ENCODE data around the gene PLCH2. TPM values are rescaled to one million over a fixed set of nuclear protein-coding genes. Genes with fewer than 3 reads are reported as not detected.
A peak's percentile ranks its signal among the peaks of the same experiment; 100 is the strongest.

PLCH2 gene
- total and polyA plus RNA-seq, 4 donors = 0.33 to 1.3 (median 1.0) TPM; not detected in 1

DNA sequence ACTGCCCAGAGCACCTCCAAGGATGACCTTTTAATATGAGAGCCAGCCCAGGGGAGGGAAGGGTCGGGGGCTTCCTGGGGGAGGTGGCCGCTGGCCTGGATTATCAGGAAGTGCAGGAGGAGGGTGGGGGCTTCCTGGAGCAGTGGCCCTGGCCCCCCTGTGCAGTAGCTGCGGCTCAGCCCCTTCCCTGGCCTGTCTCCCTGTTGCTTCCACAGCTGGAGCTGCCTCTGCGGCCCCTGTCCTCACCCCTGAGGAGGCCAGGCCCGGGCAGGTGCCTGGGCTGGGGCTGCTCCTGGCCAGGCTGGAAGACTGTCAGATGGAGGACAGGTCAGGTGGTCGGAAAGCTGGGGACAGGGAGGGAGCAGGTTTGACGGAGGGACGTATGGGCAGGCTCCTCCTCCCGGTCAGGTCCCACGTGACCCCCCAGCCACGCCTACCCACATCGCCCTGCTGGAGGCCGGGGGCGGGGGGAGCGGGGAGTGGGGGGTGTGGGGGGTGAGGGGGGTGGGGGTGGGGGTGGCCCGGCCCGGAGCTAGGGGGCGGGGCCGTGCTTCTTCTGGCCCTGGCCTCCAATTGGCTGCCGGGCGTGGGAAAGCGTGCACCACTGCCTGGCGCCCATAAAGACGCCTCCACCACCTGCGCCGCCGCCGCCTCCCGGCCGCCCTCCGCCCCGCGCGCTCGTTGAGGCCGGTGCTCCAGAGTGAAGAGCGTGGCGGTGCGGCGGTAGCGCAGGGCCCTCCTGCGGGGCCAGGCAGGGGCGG is 69.8 kb downstream of the PLCH2 start:
- Histone ChIP-seq H3K27me3 (ENCODE audit: control insufficient read depth in 4 of 4, insufficient read depth in 4 of 4, low read length in 3 of 4) (no peaks in the 10 kb centered on the region), H3K9me3 (ENCODE audit: control insufficient read depth in 4 of 4, low read length in 3 of 4) (no peaks in the 10 kb centered on the region), H3K9ac (ENCODE audit: low read depth in 1 of 2, low read length in 2 of 2) (peak overlapping the region in 1 of 2 donors; percentile 58), H3K4me1 (ENCODE audit: control insufficient read depth in 4 of 4, insufficient read depth in 4 of 4, low read length in 3 of 4) (peaks cover 13 to 49% (median 29%) of the 10 kb centered on the region in 4 donors), H3K36me3 (ENCODE audit: control insufficient read depth in 4 of 4, insufficient read depth in 3 of 4, low read depth in 1 of 4, low read length in 3 of 4) (no peaks in the 10 kb centered on the region), H3K4me3 (ENCODE audit: low read depth in 1 of 3, low read length in 3 of 3) (peak overlapping the region; percentile 58 to 71 (median 63)), H3K27ac (ENCODE audit: low read depth in 1 of 2, low read length in 2 of 2) (peak overlapping the region; percentile 96 to 99)
- DNase-seq (ENCODE audit: low spot score) = peak; percentile 86
- 2% methylated on average over 43 of the region's 43 CpGs for WGBS
- TF ChIP-seq, protein P1, sequence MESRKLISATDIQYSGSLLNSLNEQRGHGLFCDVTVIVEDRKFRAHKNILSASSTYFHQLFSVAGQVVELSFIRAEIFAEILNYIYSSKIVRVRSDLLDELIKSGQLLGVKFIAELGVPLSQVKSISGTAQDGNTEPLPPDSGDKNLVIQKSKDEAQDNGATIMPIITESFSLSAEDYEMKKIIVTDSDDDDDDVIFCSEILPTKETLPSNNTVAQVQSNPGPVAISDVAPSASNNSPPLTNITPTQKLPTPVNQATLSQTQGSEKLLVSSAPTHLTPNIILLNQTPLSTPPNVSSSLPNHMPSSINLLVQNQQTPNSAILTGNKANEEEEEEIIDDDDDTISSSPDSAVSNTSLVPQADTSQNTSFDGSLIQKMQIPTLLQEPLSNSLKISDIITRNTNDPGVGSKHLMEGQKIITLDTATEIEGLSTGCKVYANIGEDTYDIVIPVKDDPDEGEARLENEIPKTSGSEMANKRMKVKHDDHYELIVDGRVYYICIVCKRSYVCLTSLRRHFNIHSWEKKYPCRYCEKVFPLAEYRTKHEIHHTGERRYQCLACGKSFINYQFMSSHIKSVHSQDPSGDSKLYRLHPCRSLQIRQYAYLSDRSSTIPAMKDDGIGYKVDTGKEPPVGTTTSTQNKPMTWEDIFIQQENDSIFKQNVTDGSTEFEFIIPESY (IDR thresholded peaks at IDR 0.05) = no peak
- TF ChIP-seq TAF1 (conservative IDR thresholded peaks at IDR 0.05) (no peak), JUND (IDR thresholded peaks at IDR 0.05) (no peak), FOXA1 (IDR thresholded peaks at IDR 0.05) (no peak), RAD21 (IDR thresholded peaks at IDR 0.05) (no peak), SP1 (IDR thresholded peaks at IDR 0.05) (no peak), NR2F2 (IDR thresholded peaks at IDR 0.05) (no peak), FOXA2 (IDR thresholded peaks at IDR 0.05) (no peak), YY1 (IDR thresholded peaks at IDR 0.05) (no peak), EGR1 (IDR thresholded peaks at IDR 0.05; ENCODE audit: low read depth in 2 of 2) (no peak), HNF4G (IDR thresholded peaks at IDR 0.05) (no peak)
- TF ChIP-seq, protein P2, sequence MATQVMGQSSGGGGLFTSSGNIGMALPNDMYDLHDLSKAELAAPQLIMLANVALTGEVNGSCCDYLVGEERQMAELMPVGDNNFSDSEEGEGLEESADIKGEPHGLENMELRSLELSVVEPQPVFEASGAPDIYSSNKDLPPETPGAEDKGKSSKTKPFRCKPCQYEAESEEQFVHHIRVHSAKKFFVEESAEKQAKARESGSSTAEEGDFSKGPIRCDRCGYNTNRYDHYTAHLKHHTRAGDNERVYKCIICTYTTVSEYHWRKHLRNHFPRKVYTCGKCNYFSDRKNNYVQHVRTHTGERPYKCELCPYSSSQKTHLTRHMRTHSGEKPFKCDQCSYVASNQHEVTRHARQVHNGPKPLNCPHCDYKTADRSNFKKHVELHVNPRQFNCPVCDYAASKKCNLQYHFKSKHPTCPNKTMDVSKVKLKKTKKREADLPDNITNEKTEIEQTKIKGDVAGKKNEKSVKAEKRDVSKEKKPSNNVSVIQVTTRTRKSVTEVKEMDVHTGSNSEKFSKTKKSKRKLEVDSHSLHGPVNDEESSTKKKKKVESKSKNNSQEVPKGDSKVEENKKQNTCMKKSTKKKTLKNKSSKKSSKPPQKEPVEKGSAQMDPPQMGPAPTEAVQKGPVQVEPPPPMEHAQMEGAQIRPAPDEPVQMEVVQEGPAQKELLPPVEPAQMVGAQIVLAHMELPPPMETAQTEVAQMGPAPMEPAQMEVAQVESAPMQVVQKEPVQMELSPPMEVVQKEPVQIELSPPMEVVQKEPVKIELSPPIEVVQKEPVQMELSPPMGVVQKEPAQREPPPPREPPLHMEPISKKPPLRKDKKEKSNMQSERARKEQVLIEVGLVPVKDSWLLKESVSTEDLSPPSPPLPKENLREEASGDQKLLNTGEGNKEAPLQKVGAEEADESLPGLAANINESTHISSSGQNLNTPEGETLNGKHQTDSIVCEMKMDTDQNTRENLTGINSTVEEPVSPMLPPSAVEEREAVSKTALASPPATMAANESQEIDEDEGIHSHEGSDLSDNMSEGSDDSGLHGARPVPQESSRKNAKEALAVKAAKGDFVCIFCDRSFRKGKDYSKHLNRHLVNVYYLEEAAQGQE (IDR thresholded peaks at IDR 0.05) = no peak
- TF ChIP-seq, protein P3, sequence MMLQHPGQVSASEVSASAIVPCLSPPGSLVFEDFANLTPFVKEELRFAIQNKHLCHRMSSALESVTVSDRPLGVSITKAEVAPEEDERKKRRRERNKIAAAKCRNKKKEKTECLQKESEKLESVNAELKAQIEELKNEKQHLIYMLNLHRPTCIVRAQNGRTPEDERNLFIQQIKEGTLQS (IDR thresholded peaks at IDR 0.05) = no peak

DNA sequence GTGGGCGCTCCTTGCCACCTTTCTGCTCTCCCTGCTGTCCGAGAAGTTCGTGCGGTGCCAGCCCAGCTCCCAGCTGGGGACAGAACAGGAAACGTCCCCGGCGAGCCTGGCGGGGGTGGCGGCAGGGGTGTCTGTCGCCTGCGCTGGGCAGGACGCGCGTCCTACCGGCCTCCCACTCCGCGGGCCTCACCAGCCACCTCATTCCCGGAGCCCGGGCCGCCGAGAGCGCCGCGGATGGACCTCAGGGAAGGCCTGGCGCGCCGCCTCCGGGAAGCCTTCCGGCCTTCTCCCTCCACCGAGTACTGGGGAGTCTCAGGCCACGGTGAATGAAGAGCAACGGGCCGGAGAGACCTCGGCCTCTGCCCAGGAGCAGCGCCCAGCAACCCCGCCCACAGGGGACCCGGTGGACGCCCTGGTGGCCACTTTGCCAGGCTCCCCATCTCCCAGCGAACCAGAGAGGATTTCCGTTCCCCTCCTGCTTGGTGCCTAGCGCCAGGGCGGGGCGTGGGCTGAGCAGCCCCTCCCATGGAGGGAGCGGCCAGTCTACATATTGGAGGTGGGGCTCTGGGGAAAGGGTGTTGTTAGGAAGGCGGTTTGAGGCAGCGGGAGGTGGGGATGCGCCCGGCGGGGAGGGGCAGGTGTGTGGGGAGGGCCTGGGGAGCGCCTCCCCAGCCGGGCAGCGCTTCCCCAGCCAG is 70.6 kb downstream of the PLCH2 start:
- H3K9ac ChIP-seq (ENCODE audit: low read depth in 1 of 2, low read length in 2 of 2) = peak overlapping the region in 1 of 2 donors; percentile 58

More for the DNA sequence above, 70.6 kb downstream of the PLCH2 start:
- under 1% methylated on average over 52 of the region's 52 CpGs for WGBS
- H3K36me3 ChIP-seq (ENCODE audit: control insufficient read depth in 4 of 4, insufficient read depth in 3 of 4, low read depth in 1 of 4, low read length in 3 of 4) = no peaks in the 10 kb centered on the region
- H3K27ac ChIP-seq (ENCODE audit: low read depth in 1 of 2, low read length in 2 of 2) = peak overlapping the region; percentile 96 to 99
- no peaks in the 10 kb centered on the region for H3K27me3 ChIP-seq (ENCODE audit: control insufficient read depth in 4 of 4, insufficient read depth in 4 of 4, low read length in 3 of 4)
- H3K9me3 ChIP-seq (ENCODE audit: control insufficient read depth in 4 of 4, low read length in 3 of 4) = no peaks in the 10 kb centered on the region
- peaks cover 13 to 49% (median 29%) of the 10 kb centered on the region in 4 donors for H3K4me1 ChIP-seq (ENCODE audit: control insufficient read depth in 4 of 4, insufficient read depth in 4 of 4, low read length in 3 of 4)
- H3K4me3 ChIP-seq (ENCODE audit: low read depth in 1 of 3, low read length in 3 of 3) = peak overlapping the region; percentile 58 to 71 (median 63)
- TF ChIP-seq SP1 (IDR thresholded peaks at IDR 0.05) (peak; percentile 75), JUND (IDR thresholded peaks at IDR 0.05) (no peak), EGR1 (IDR thresholded peaks at IDR 0.05; ENCODE audit: low read depth in 2 of 2) (peak in 1 of 2 donors; percentile 21), RAD21 (IDR thresholded peaks at IDR 0.05) (peak; percentile 48 to 56), HNF4A (conservative IDR thresholded peaks at IDR 0.05) (peak in 1 of 2 donors; percentile 34), GABPA (IDR thresholded peaks at IDR 0.05 in 1 of 2, conservative IDR thresholded peaks at IDR 0.05 in 1 of 2) (peak in 1 of 2 donors; percentile 76), FOXA1 (IDR thresholded peaks at IDR 0.05) (peak; percentile 23), TAF1 (conservative IDR thresholded peaks at IDR 0.05) (no peak), NR2F2 (IDR thresholded peaks at IDR 0.05) (no peak), YY1 (IDR thresholded peaks at IDR 0.05) (peak; percentile 82), RXRA (IDR thresholded peaks at IDR 0.05) (peak in 1 of 2 donors; percentile 48)
- TF ChIP-seq, protein P4, sequence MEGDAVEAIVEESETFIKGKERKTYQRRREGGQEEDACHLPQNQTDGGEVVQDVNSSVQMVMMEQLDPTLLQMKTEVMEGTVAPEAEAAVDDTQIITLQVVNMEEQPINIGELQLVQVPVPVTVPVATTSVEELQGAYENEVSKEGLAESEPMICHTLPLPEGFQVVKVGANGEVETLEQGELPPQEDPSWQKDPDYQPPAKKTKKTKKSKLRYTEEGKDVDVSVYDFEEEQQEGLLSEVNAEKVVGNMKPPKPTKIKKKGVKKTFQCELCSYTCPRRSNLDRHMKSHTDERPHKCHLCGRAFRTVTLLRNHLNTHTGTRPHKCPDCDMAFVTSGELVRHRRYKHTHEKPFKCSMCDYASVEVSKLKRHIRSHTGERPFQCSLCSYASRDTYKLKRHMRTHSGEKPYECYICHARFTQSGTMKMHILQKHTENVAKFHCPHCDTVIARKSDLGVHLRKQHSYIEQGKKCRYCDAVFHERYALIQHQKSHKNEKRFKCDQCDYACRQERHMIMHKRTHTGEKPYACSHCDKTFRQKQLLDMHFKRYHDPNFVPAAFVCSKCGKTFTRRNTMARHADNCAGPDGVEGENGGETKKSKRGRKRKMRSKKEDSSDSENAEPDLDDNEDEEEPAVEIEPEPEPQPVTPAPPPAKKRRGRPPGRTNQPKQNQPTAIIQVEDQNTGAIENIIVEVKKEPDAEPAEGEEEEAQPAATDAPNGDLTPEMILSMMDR (IDR thresholded peaks at IDR 0.05; ENCODE audit: low read depth, low read length, missing input control) = peak; percentile 40
- TF ChIP-seq, protein P2 (IDR thresholded peaks at IDR 0.05) = peak; percentile 51
- peak; percentile 77 for DNase-seq (ENCODE audit: low spot score)

All from liver (tissue), 9 donors.